Colonic mucosa (tissue), 4 donors: ENCODE data around the gene HIC1. TPM values are rescaled to one million over a fixed set of nuclear protein-coding genes. Genes with fewer than 3 reads are reported as not detected.

Experiments
- DNase-seq: peaks from one replicate; pipeline ENCODE4 v3.0.0-alpha.2; 2020
- H3K27ac ChIP-seq: fragments of 200-600 bp; one replicate; pipeline ENCODE4 v1.8.0; 2021
- H3K27me3 ChIP-seq: fragments of 200-600 bp; one replicate; pipeline ENCODE4 v1.8.0; 2021
- H3K36me3 ChIP-seq: fragments of 200-600 bp; one replicate; pipeline ENCODE4 v1.8.0; 2021
- H3K4me1 ChIP-seq: fragments of 200-600 bp; one replicate; pipeline ENCODE4 v1.8.0; 2021; ENCODE audit warnings: mild to moderate bottlenecking
- H3K4me3 ChIP-seq: fragments of 200-600 bp; one replicate; pipeline ENCODE4 v1.8.0; 2021
- H3K9ac ChIP-seq, 2 donors: one replicate each; pipeline ENCODE4 v1.7.0; 2013; ENCODE audit warnings: control low read depth in 2 of 2, low read depth in 2 of 2, low read length in 2 of 2
- H3K9me3 ChIP-seq: fragments of 200-600 bp; one replicate; pipeline ENCODE4 v1.8.0; 2021
- CTCF ChIP-seq: fragments of 200-600 bp; IDR thresholded peaks from one replicate; pipeline ENCODE4 v1.8.0; 2022; ENCODE audit warnings: antibody characterized with exemption, mild to moderate bottlenecking
- intact Hi-C: fragments of 100-400 bp; cut with DNase I; formaldehyde crosslinking; loops from one replicate; pipeline ENCODE4 v1.14.1; 2022
- total RNA-seq, 2 donors: library from RNA; stranded (reverse); fragmentation: NEBNext Ultra II Directional in 1 of 2; extraction: Animal tissue kit (Norgen Biotek cat#: 25700) in 1 of 2; gene quantifications; one replicate each; pipeline ENCODE4 v1.2.1, GENCODE V29; 2021
- donor health status: healthy.
- donor health status: DM: no; HTN: no; CAD: no.
- donor health status: DM: no; HTN: no; CAD: no.

The HIC1 gene
- total RNA-seq, 2 donors from 2014 or later: 7.0 to 11.2 TPM

GRCh38 chr17:2023692-2024571 is 31.0 kb upstream of the HIC1 start:
- TF ChIP-seq CTCF: no peak
- intact Hi-C loops: no loop called here
- DNase-seq: no peak
- no peak overlapping the region for H3K9ac ChIP-seq
- H3K9me3 ChIP-seq: no peaks in the 10 kb centered on the region
- no peak overlapping the region for H3K27ac ChIP-seq
- H3K4me1 ChIP-seq: peaks cover 7% of the 10 kb centered on the region
- no peaks in the 10 kb centered on the region for H3K36me3 ChIP-seq
- peak overlapping the region; percentile 50 for H3K4me3 ChIP-seq
- H3K27me3 ChIP-seq: peaks cover 52% of the 10 kb centered on the region

- intact Hi-C loops: loop anchor here (5.0 kb wide), 1 partner anchor 117 kb away; no protein-coding TSS in a partner anchor
- TF ChIP-seq CTCF: no peak
- DNase-seq: no peak
- Histone ChIP-seq H3K4me1 (peaks cover 7% of the 10 kb centered on the region), H3K9ac (no peak overlapping the region), H3K27me3 (peaks cover 52% of the 10 kb centered on the region), H3K36me3 (no peaks in the 10 kb centered on the region), H3K4me3 (peak overlapping the region; percentile 50), H3K27ac (no peak overlapping the region), H3K9me3 (no peaks in the 10 kb centered on the region)
Observed at GRCh38 chr17:2024572-2025219, 30.2 kb upstream of the HIC1 start.

GRCh38 chr17:2025220-2025621 is 29.7 kb upstream of the HIC1 start, which contains the start of gene RTN4RL1:
TSS of gene RTN4RL1 (minus strand) at chr17:2025334. CDS start at chr17:2024865, 469 bp downstream.
- Histone ChIP-seq H3K36me3 (no peaks in the 10 kb centered on the region), H3K9ac (peak within 1 kb of the TSS in 1 of 2 donors; percentile 35), H3K4me3 (peak within 1 kb of the TSS; percentile 50), H3K27ac (no peak within 1 kb of the TSS), H3K9me3 (no peaks in the 10 kb centered on the region), H3K4me1 (peaks cover 7% of the 10 kb centered on the region), H3K27me3 (peaks cover 52% of the 10 kb centered on the region)
- peak; percentile 62 for DNase-seq
- intact Hi-C loops: loop anchor here (5.0 kb wide), 1 partner anchor 118 kb away; no protein-coding TSS in a partner anchor
- no peak for TF ChIP-seq CTCF

- peak; percentile 45 for TF ChIP-seq CTCF
- Histone ChIP-seq H3K27me3 (peaks cover 52% of the 10 kb centered on the region), H3K27ac (no peak overlapping the region), H3K9me3 (no peaks in the 10 kb centered on the region), H3K4me3 (peak overlapping the region; percentile 50), H3K9ac (peak overlapping the region in 1 of 2 donors; percentile 35), H3K4me1 (peaks cover 8% of the 10 kb centered on the region), H3K36me3 (no peaks in the 10 kb centered on the region)
- intact Hi-C loops: loop anchor here (5.0 kb wide), 1 partner anchor 118 kb away; no protein-coding TSS in a partner anchor
- DNase-seq: peak; percentile 76
Observed at GRCh38 chr17:2025622-2026309, 29.1 kb upstream of the HIC1 start.
